Measurements from ENCODE around the gene ZNF24.

The ZNF24 gene

DNA sequence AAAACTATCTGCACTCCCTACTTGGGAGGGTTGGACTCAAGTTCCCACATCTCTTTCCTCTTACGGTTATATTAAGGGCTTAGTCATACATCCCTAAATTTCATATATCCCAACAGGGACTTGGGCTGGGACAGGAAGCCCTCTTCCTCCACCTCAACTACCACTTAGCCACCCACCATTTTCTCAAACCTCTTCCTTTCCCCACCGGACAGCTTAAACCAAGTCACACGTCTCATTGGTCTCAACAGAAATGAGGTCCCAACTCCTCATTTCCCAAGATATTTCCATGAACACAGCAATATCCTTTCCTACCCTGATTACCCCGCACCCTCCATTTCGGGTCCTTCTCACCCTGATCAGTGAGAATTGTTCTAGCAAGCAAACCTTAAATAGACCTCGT lies 54.9 kb downstream of the ZNF24 start:
- Histone ChIP-seq H3K9ac (peak overlapping the region; percentile 82), H3K79me2 (ENCODE audit: insufficient read depth, low read depth) (peaks cover 16% of the 10 kb centered on the region), H3K27ac (peak overlapping the region; percentile 43; the same call in 1 of the 2 replicates), H3K27me3 (ENCODE audit: insufficient read depth, low read depth) (no peaks in the 10 kb centered on the region), H3K36me3 (ENCODE audit: insufficient read depth) (no peaks in the 10 kb centered on the region), H4K20me1 (ENCODE audit: insufficient read depth) (no peaks in the 10 kb centered on the region), H2AFZ (ENCODE audit: low read depth) (peak overlapping the region; percentile 83), H3K4me1 (ENCODE audit: low read depth, poor library complexity, severe bottlenecking) (peaks cover 13% of the 10 kb centered on the region), H3K4me3 (IDR thresholded peaks at IDR 0.05; ENCODE audit: insufficient read depth, low read depth, low read length) (peak overlapping the region; percentile 53), H3K4me2 (peak overlapping the region; percentile 92)
- TF ChIP-seq, protein P1, sequence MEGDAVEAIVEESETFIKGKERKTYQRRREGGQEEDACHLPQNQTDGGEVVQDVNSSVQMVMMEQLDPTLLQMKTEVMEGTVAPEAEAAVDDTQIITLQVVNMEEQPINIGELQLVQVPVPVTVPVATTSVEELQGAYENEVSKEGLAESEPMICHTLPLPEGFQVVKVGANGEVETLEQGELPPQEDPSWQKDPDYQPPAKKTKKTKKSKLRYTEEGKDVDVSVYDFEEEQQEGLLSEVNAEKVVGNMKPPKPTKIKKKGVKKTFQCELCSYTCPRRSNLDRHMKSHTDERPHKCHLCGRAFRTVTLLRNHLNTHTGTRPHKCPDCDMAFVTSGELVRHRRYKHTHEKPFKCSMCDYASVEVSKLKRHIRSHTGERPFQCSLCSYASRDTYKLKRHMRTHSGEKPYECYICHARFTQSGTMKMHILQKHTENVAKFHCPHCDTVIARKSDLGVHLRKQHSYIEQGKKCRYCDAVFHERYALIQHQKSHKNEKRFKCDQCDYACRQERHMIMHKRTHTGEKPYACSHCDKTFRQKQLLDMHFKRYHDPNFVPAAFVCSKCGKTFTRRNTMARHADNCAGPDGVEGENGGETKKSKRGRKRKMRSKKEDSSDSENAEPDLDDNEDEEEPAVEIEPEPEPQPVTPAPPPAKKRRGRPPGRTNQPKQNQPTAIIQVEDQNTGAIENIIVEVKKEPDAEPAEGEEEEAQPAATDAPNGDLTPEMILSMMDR (conservative IDR thresholded peaks at IDR 0.05; ENCODE audit: low read depth, low read length): no peak

DNA sequence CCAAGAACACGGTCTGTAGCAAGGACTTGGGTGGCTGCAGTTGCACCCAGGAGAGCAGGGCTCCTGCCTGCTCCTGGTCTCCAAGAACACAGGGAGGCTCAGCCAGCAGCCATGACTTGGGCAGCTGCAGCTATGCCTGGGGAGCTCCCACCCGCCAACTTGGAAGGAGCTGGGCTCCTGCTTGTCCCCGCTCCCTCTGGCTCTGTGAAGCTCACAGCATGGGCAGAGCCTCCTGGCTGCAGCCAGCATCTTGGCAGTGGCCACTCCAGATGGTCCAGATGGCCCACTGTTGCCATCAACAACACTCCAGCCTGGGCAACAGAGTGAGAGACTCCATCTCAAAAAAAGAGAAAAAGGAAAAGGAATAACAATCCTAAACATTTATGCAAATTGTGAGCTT lies 59.4 kb downstream of the ZNF24 start:
- no peaks in the 10 kb centered on the region for H4K20me1 ChIP-seq (ENCODE audit: insufficient read depth)
- H3K9ac ChIP-seq: no peak overlapping the region
- no peak overlapping the region for H3K4me3 ChIP-seq (IDR thresholded peaks at IDR 0.05; ENCODE audit: insufficient read depth, low read depth, low read length)
- no peak overlapping the region for H3K4me2 ChIP-seq
- no peaks in the 10 kb centered on the region for H3K79me2 ChIP-seq (ENCODE audit: insufficient read depth, low read depth)
- no peak overlapping the region for H2AFZ ChIP-seq (ENCODE audit: low read depth)
- TF ChIP-seq, protein P1 (conservative IDR thresholded peaks at IDR 0.05; ENCODE audit: low read depth, low read length): no peak
- no peak overlapping the region for H3K27ac ChIP-seq
- peaks cover 4% of the 10 kb centered on the region for H3K4me1 ChIP-seq (ENCODE audit: low read depth, poor library complexity, severe bottlenecking)
- no peaks in the 10 kb centered on the region for H3K27me3 ChIP-seq (ENCODE audit: insufficient read depth, low read depth)
- H3K36me3 ChIP-seq (ENCODE audit: insufficient read depth): no peaks in the 10 kb centered on the region

DNA sequence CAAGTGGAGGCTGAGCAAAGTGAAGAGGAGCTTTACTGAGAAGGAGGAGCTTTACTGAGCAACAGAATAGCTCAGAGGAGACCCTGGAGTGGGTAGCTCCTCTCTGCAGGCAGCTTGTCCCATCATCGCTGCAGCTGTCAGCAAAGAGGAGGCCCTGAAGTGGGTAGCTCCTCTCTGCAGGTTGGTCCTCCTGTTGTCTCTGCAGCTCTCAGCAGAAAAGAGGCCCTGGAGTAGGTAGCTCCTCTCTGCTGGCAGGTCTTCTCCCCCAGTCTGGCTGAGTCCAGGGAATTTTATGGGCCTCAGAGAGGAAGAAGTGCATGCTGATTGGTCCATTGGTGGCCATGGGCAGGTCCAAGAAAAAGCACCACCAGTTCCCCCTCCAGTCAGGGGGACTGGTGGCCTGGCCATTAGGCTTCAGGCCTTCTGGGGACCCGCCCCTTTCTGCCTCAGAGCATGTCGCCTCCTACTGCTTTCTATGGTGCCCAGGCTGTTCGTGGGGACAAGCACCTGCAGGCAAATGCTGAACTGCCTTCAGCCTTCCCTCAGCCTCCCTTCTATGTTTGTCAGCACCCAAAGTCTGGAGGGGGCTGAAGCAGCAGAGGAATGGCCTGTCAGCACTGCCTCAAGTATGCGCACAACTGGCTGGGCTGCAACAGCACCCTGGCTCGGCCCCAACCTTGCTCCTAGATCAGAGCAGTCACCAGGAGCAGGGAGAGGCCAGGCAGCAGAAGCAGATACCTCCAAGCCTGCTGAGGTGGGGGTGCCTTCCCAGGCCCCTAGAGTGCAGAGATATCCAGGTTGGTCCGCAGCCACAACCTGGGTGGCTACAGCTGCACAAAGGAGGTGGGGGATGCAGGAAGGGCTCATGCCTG lies 60.1 kb downstream of the ZNF24 start:
- Histone ChIP-seq H2AFZ (ENCODE audit: low read depth) (no peak overlapping the region), H3K4me1 (ENCODE audit: low read depth, poor library complexity, severe bottlenecking) (peaks cover under 1% of the 10 kb centered on the region), H3K79me2 (ENCODE audit: insufficient read depth, low read depth) (no peaks in the 10 kb centered on the region), H3K4me2 (no peak overlapping the region), H3K27me3 (ENCODE audit: insufficient read depth, low read depth) (no peaks in the 10 kb centered on the region), H3K9ac (no peak overlapping the region), H3K36me3 (ENCODE audit: insufficient read depth) (no peaks in the 10 kb centered on the region), H3K27ac (no peak overlapping the region), H4K20me1 (ENCODE audit: insufficient read depth) (no peaks in the 10 kb centered on the region), H3K4me3 (IDR thresholded peaks at IDR 0.05; ENCODE audit: insufficient read depth, low read depth, low read length) (no peak overlapping the region)
- TF ChIP-seq, protein P1 (conservative IDR thresholded peaks at IDR 0.05; ENCODE audit: low read depth, low read length): no peak

DNA sequence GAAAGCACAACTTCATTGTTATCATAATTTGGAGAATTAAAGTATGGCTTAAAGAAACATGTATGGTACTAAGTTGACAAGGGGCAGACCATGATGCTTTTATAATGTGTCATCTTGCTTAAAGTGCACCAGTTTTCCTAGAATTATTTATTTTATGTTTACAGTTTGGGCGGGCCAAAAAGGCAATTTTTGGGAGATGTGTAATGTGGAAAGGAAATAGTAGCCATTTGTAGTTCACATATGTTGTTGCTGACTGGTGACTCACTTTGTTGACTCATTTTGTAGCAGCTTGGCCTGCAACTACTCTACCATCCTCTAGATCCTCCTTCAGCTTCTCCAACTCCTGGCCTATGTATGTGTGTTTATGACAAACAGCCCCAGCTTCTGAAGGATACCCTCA lies 61.9 kb downstream of the ZNF24 start:
- Histone ChIP-seq H2AFZ (ENCODE audit: low read depth) (no peak overlapping the region), H3K27me3 (ENCODE audit: insufficient read depth, low read depth) (no peaks in the 10 kb centered on the region), H3K4me3 (IDR thresholded peaks at IDR 0.05; ENCODE audit: insufficient read depth, low read depth, low read length) (no peak overlapping the region), H3K9ac (no peak overlapping the region), H3K36me3 (ENCODE audit: insufficient read depth) (no peaks in the 10 kb centered on the region), H4K20me1 (ENCODE audit: insufficient read depth) (peaks cover 2% of the 10 kb centered on the region; the same call in 1 of the 2 replicates), H3K27ac (no peak overlapping the region), H3K79me2 (ENCODE audit: insufficient read depth, low read depth) (no peaks in the 10 kb centered on the region), H3K4me1 (ENCODE audit: low read depth, poor library complexity, severe bottlenecking) (no peaks in the 10 kb centered on the region), H3K4me2 (no peak overlapping the region)
- TF ChIP-seq, protein P1 (conservative IDR thresholded peaks at IDR 0.05; ENCODE audit: low read depth, low read length): no peak
